IMR-90 (cell line): ENCODE data around the gene RBPJ. TPM values are rescaled to one million over a fixed set of nuclear protein-coding genes. Genes with fewer than 3 reads are reported as not detected.

Experiments
- ATAC-seq: fragments of 200-7000 bp; cut with Tn5 transposase; 2 replicates; pipeline ENCODE4 v1.9.1; 2020; ENCODE audit warnings: low read depth, mild to moderate bottlenecking, moderate library complexity
- BruUV-seq: library from RNA; stranded (reverse); fragments of 400-500 nt; replicated peaks from 2 replicates; lab custom pipeline; 2021; lab: Mats Ljungman, UMichigan
- CTCF ChIA-PET: fragments of 300-600 bp; formaldehyde crosslinking; extraction: SDS; loops from one replicate; lab custom pipeline; 2021; ENCODE audit warnings: antibody characterized with exemption; lab: Yijun Ruan, JAX
- POLR2A ChIA-PET: fragments of 300-600 bp; sonication (Branson Sonifier 250); formaldehyde crosslinking; loops from one replicate; lab custom pipeline; 2022; ENCODE audit warnings: antibody characterized with exemption; ENCODE audit not compliant: unreplicated experiment; lab: Charles Lee
- DNase-seq: peaks from one replicate; pipeline ENCODE4 v3.0.0; 2013
- H2AFZ ChIP-seq: replicated peaks from 2 replicates; pipeline ENCODE3; 2013; ENCODE audit warnings: low read length, mild to moderate bottlenecking; ENCODE audit not compliant: poor library complexity
- H2AK5ac ChIP-seq: 2 replicates; pipeline ENCODE4 v1.6.1; 2013; ENCODE audit warnings: low read depth, low read length, inconsistent platforms
- H2AK9ac ChIP-seq: replicated peaks from 2 replicates; pipeline ENCODE3; 2013; ENCODE audit warnings: mild to moderate bottlenecking, low read depth, low read length, moderate library complexity; ENCODE audit not compliant: poor library complexity
- H2BK120ac ChIP-seq: 2 replicates; pipeline ENCODE4 v1.6.1; 2013; ENCODE audit warnings: low read depth, low read length, inconsistent platforms
- H2BK15ac ChIP-seq: 3 replicates; pipeline ENCODE4 v1.6.1; 2013; ENCODE audit warnings: low read depth, low read length, inconsistent platforms
- H2BK20ac ChIP-seq: 2 replicates; pipeline ENCODE4 v1.6.1; 2013; ENCODE audit warnings: low read depth, mild to moderate bottlenecking, inconsistent platforms, low read length, moderate library complexity
- H2BK5ac ChIP-seq: 2 replicates; pipeline ENCODE4 v1.6.1; 2013; ENCODE audit warnings: mild to moderate bottlenecking, low read depth, low read length, inconsistent platforms; ENCODE audit not compliant: poor library complexity, severe bottlenecking
- H3K14ac ChIP-seq: replicated peaks from 2 replicates; pipeline ENCODE4 v1.6.1; 2013; ENCODE audit warnings: low read depth, low read length, inconsistent platforms
- H3K18ac ChIP-seq: 2 replicates; pipeline ENCODE4 v1.6.1; 2013; ENCODE audit warnings: low read depth, low read length, control low read depth
- H3K23ac ChIP-seq: 2 replicates; pipeline ENCODE4 v1.6.1; 2013; ENCODE audit warnings: low read depth, low read length, inconsistent platforms
- H3K27ac ChIP-seq: 2 replicates; pipeline ENCODE4 v1.5.1; 2013; ENCODE audit warnings: mild to moderate bottlenecking, control low read depth, low read length; ENCODE audit not compliant: insufficient read depth
- H3K27me3 ChIP-seq: 2 replicates; pipeline ENCODE4 v1.6.1; 2013; ENCODE audit warnings: low read length; ENCODE audit not compliant: control insufficient read depth, insufficient read depth
- H3K36me3 ChIP-seq: 2 replicates; pipeline ENCODE4 v1.6.1; 2013; ENCODE audit warnings: low read length, mixed read lengths; ENCODE audit not compliant: control insufficient read depth, insufficient read depth
- H3K4ac ChIP-seq: 2 replicates; pipeline ENCODE4 v1.6.1; 2013; ENCODE audit warnings: low read depth, low read length, inconsistent platforms
- H3K4me1 ChIP-seq: 2 replicates; pipeline ENCODE4 v1.6.1; 2013; ENCODE audit warnings: low read length, mixed read lengths; ENCODE audit not compliant: control insufficient read depth, insufficient read depth
- H3K4me2 ChIP-seq: 2 replicates; pipeline ENCODE4 v1.6.1; 2013; ENCODE audit warnings: low read depth, mild to moderate bottlenecking, control low read depth, low read length, moderate library complexity
- H3K4me3 ChIP-seq: 2 replicates; pipeline ENCODE4 v1.5.1; 2013; ENCODE audit warnings: low read depth, mild to moderate bottlenecking, control low read depth, low read length, moderate library complexity; ENCODE audit not compliant: insufficient read depth
- H3K56ac ChIP-seq: 2 replicates; pipeline ENCODE4 v1.6.1; 2013; ENCODE audit warnings: low read length, inconsistent platforms; ENCODE audit not compliant: insufficient read depth; ENCODE audit errors: extremely low read depth
- H3K79me1 ChIP-seq, 2 experiments: 2 replicates each; pipeline ENCODE4 v1.6.1; 2013; ENCODE audit warnings: low read length in 2 of 2, inconsistent platforms in 1 of 2, low read depth in 1 of 2
- H3K9ac ChIP-seq: 2 replicates; pipeline ENCODE4 v1.6.1; 2013; ENCODE audit warnings: low read depth, low read length, control low read depth
- H3K9me1 ChIP-seq: 2 replicates; pipeline ENCODE4 v1.6.1; 2013; ENCODE audit warnings: low read length, inconsistent platforms; ENCODE audit not compliant: insufficient read depth
- H3K9me3 ChIP-seq: 2 replicates; pipeline ENCODE4 v1.6.1; 2013; ENCODE audit warnings: low read length; ENCODE audit not compliant: control insufficient read depth, insufficient read depth
- H4K20me1 ChIP-seq: 2 replicates; pipeline ENCODE4 v1.6.1; 2013; ENCODE audit warnings: low read length, inconsistent platforms; ENCODE audit not compliant: insufficient read depth
- H4K5ac ChIP-seq: 2 replicates; pipeline ENCODE4 v1.6.1; 2013; ENCODE audit warnings: mild to moderate bottlenecking, low read depth, low read length, control low read depth
- H4K8ac ChIP-seq, 2 experiments: 2 replicates each; pipeline ENCODE4 v1.6.1; 2013; ENCODE audit warnings: low read depth in 2 of 2, low read length in 2 of 2, control low read depth in 1 of 2, inconsistent platforms in 1 of 2
- H4K91ac ChIP-seq: 2 replicates; pipeline ENCODE4 v1.6.1; 2013; ENCODE audit warnings: low read depth, low read length, inconsistent platforms; ENCODE audit not compliant: insufficient read depth
- CHD1 ChIP-seq: IDR thresholded peaks from 2 replicates; pipeline ENCODE4 v1.6.1; 2012; ENCODE audit warnings: low read depth, low read length, improper control_type of control experiment
- ELK1 ChIP-seq: fragments of 150-350 bp; IDR thresholded peaks from 2 replicates; pipeline ENCODE4 v1.6.1; 2016; ENCODE audit warnings: low read depth, mild to moderate bottlenecking, low read length, moderate library complexity, borderline replicate concordance
- FOS ChIP-seq: fragments of 150-350 bp; IDR thresholded peaks from 2 replicates; pipeline ENCODE4 v1.6.1; 2016; ENCODE audit warnings: low read depth, low read length
- MAZ ChIP-seq: IDR thresholded peaks from 2 replicates; pipeline ENCODE4 v1.6.1; 2012; ENCODE audit warnings: low read depth, mild to moderate bottlenecking, low read length, improper control_type of control experiment, moderate library complexity, borderline replicate concordance
- MXI1 ChIP-seq: IDR thresholded peaks from 2 replicates; pipeline ENCODE4 v1.6.1; 2012; ENCODE audit warnings: low read depth, mild to moderate bottlenecking, low read length, moderate library complexity, borderline replicate concordance
- USF2 ChIP-seq: fragments of 150-350 bp; IDR thresholded peaks from 2 replicates; pipeline ENCODE4 v1.6.1; 2017; ENCODE audit warnings: mild to moderate bottlenecking, antibody characterized with exemption, low read length, low read depth
- WGBS, 2 experiments: methylation state at CpG; one replicate each; pipeline versions ENCODE4 v1.1.5 to v1.1.7; 2013; ENCODE audit warnings: missing lambda C conversion rate in 2 of 2; ENCODE audit not compliant: insufficient read length in 1 of 2; ENCODE audit errors: extremely low coverage in 2 of 2; 5-methylcytosine and 5-hydroxymethylcytosine counted together
- dilution Hi-C: fragments of 300-500 bp; cut with HindIII; formaldehyde crosslinking; loops from one replicate; pipeline ENCODE4 v1.14.3; 2018; ENCODE audit warnings: low sequenced_read_pairs; ENCODE audit not compliant: unreplicated experiment
- in situ Hi-C: fragments of 300-500 bp; cut with MboI; formaldehyde crosslinking; loops from 3 replicates; pipeline ENCODE4 v1.14.3; 2019; ENCODE audit warnings: low sequenced_read_pairs, inconsistent platforms, mixed read lengths
- intact Hi-C: fragments of 100-400 bp; cut with micrococcal nuclease; formaldehyde crosslinking; loops from 2 replicates; pipeline ENCODE4 v1.10.0; 2022
- polyA plus RNA-seq, 3 experiments: library from polyadenylated mRNA; depleted of rRNA; stranded (reverse); fragments of >200 nt; gene quantifications; 2 replicates each; pipeline ENCODE4 v1.2.3, GENCODE V29; 2012; ENCODE audit warnings: low replicate concordance in 1 of 3
- total RNA-seq: library from RNA; depleted of rRNA; stranded (reverse); fragments of >200 nt; gene quantifications from 2 replicates; pipeline ENCODE4 v1.2.3, GENCODE V29; 2012

Gene RBPJ
- total and polyA plus RNA-seq, 2 of the 4 experiments (the other 2 are of a cell fraction) = 50.3 to 148 TPM

- TF ChIP-seq ELK1 (no peak), CHD1 (no peak)
Measured at GRCh38 chr4:26412381-26413372, 91.9 kb downstream of the RBPJ start (continued).

GRCh38 chr4:26413582-26413981 lies 92.8 kb downstream of the RBPJ start:
- no peak overlapping the region for H2BK15ac ChIP-seq
- H3K9ac ChIP-seq = no peak overlapping the region
- no peak overlapping the region for H3K27ac ChIP-seq
- no peak overlapping the region for H3K14ac ChIP-seq
- H3K56ac ChIP-seq = no peak overlapping the region
- no CpG with 5 or more reads among the region's 3 CpGs for WGBS, 2 experiments
- DNase-seq = no peak
- TF ChIP-seq MXI1 = no peak
- TF ChIP-seq MAZ = no peak
- TF ChIP-seq ELK1 = no peak
- TF ChIP-seq USF2 = no peak
- no peak for TF ChIP-seq FOS
- H2AK5ac ChIP-seq = no peak overlapping the region
- no peak overlapping the region for H2AFZ ChIP-seq
- dilution Hi-C loops = no loop called here
- CTCF ChIA-PET = no interaction called here
- no peak overlapping the region for H3K4me3 ChIP-seq
- peaks cover 12% of the 10 kb centered on the region for H3K4me1 ChIP-seq
- peaks cover 8% of the 10 kb centered on the region for H3K9me1 ChIP-seq
- no peak overlapping the region for H2BK5ac ChIP-seq
- no peak overlapping the region for H4K8ac ChIP-seq
- intact Hi-C loops = loop anchor here (5.0 to 10.0 kb wide), 3 partner anchors 241 to 489 kb away; no protein-coding TSS in a partner anchor
- no peak overlapping the region for H3K4ac ChIP-seq
- H4K20me1 ChIP-seq = peaks cover 11% of the 10 kb centered on the region; the same call in 1 of the 2 replicates
- no peak overlapping the region for H3K4me2 ChIP-seq
- no peak for ATAC-seq
- peaks cover 25% of the 10 kb centered on the region for H3K36me3 ChIP-seq
- peaks cover 23 to 49% of the 10 kb centered on the region in 2 experiments for H3K79me1 ChIP-seq
- H3K27me3 ChIP-seq = no peaks in the 10 kb centered on the region
- H2BK20ac ChIP-seq = no peak overlapping the region
- no TSS peak for BruUV-seq
- no peak overlapping the region for H4K5ac ChIP-seq
- H3K9me3 ChIP-seq = no peaks in the 10 kb centered on the region
- H3K18ac ChIP-seq = no peak overlapping the region
- in situ Hi-C loops = no loop called here
- H4K91ac ChIP-seq = no peak overlapping the region
- POLR2A ChIA-PET = no interaction called here
- H2BK120ac ChIP-seq = no peak overlapping the region
- no peak overlapping the region for H2AK9ac ChIP-seq
- H3K23ac ChIP-seq = no peak overlapping the region
